Astrocyte of the spinal cord (primary cell): ENCODE measurements around the gene PLXNA2.

Source experiments
- DNase-seq: peaks from one replicate; pipeline ENCODE4 v3.0.0; 2011; ENCODE audit warnings: low read depth, low spot score
- H3K4me3 ChIP-seq: 2 replicates; pipeline ENCODE4 v1.5.1; 2011; ENCODE audit warnings: low read depth, mild to moderate bottlenecking, low read length, moderate library complexity
- in situ Hi-C: cut with HindIII; loops from 2 replicates; pipeline ENCODE4 v1.10.0; 2017; ENCODE audit warnings: low sequenced_read_pairs
- TF ChIP-seq, protein P1 (sequence below): IDR thresholded peaks from 2 replicates; pipeline ENCODE4 v1.5.1; 2012; ENCODE audit warnings: low read depth, mild to moderate bottlenecking, low read length, inconsistent platforms

PLXNA2 gene

DNA sequence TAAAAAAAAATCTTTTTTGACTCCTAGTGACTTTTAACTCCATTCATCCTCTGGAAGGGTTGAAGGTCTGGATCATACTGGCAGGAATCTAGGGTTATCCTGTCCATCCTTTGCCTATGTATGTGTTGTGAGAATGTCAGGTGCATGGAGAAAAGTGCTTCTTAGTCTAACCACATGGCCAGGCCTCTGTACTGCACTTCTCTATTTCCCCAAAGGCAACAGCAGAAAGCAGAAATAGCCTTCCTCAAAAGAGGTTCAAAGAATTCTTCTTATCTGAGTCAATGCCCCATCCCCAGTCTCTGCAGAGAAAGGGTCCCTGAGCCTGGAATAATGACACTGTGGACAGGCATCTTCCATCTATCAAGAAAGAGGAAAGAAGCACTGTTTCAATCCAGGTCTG is 247.5 kb downstream of the PLXNA2 start:
- in situ Hi-C loops: no loop called here
- TF ChIP-seq, protein P1, sequence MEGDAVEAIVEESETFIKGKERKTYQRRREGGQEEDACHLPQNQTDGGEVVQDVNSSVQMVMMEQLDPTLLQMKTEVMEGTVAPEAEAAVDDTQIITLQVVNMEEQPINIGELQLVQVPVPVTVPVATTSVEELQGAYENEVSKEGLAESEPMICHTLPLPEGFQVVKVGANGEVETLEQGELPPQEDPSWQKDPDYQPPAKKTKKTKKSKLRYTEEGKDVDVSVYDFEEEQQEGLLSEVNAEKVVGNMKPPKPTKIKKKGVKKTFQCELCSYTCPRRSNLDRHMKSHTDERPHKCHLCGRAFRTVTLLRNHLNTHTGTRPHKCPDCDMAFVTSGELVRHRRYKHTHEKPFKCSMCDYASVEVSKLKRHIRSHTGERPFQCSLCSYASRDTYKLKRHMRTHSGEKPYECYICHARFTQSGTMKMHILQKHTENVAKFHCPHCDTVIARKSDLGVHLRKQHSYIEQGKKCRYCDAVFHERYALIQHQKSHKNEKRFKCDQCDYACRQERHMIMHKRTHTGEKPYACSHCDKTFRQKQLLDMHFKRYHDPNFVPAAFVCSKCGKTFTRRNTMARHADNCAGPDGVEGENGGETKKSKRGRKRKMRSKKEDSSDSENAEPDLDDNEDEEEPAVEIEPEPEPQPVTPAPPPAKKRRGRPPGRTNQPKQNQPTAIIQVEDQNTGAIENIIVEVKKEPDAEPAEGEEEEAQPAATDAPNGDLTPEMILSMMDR: no peak
- no peak overlapping the region for H3K4me3 ChIP-seq
- no peak for DNase-seq

DNA sequence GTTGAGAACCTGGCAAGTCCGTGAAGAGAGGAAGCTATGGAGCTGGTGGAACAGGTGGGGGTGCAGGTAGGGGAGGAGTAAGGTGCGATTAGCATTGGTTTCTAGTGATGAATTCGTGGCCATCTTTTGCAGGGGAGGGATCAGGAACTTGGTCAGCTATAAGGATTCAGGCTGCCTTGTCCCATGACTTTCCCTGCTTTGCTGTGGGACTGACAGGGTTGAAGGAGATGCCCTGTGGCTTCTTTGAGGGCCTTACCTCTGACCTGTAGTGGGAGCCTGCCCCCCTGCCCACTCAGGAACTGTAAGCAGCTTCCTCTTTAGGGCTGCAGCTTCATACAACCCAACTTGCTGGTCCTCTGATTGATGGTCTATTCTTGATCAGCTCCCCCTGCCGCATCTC is 248.6 kb downstream of the PLXNA2 start:
- no peak for DNase-seq
- in situ Hi-C loops: no loop called here
- no peak overlapping the region for H3K4me3 ChIP-seq
- TF ChIP-seq, protein P1: no peak

DNA sequence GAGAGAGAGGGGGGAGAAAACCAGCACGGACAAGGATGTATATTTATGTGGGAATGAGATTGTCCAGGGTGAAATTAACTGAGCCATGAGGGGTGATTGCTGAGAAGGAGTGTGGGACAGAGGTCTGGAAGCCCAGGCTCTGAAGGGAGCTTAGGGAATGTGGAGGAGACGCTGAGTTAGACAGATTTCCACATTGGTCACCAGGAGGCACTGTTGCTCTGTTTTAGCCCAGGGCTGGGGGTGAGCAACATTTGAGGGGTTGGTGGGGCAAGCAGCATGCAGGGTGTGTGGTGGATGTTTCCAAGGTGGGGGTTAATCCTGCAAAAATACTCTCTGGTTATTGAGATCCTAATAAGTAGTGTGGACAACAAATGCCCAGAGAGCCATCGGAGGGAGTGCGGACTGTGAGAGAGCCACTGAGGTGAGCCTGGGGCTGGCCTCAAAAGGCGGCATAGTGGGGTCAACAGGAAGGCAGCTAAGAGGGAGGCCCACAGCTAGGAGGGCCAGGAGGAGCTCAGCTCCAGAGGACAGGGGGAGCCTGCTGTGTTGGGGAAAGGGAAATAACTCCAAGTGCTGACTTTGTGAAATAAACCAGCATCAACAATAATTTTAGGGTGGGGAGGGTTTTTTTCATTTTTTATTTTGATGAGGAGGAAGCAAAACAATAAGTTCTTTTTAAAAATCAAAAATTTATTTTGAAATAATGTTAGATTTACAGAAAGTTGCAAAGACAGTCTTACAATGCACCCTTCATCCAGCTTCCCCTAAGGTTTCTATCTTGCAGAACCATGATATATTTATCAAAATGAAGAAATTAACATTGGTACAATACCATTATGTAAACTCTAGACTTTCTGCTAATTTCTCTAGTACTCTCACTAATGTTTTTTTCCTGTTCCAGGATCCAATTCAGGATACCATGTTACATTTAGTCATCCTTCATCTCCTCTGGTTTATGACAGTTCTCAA is 250.4 kb downstream of the PLXNA2 start:
- TF ChIP-seq, protein P1: peak; percentile 46
- H3K4me3 ChIP-seq: no peak overlapping the region
- no peak for DNase-seq
- in situ Hi-C loops: no loop called here

DNA sequence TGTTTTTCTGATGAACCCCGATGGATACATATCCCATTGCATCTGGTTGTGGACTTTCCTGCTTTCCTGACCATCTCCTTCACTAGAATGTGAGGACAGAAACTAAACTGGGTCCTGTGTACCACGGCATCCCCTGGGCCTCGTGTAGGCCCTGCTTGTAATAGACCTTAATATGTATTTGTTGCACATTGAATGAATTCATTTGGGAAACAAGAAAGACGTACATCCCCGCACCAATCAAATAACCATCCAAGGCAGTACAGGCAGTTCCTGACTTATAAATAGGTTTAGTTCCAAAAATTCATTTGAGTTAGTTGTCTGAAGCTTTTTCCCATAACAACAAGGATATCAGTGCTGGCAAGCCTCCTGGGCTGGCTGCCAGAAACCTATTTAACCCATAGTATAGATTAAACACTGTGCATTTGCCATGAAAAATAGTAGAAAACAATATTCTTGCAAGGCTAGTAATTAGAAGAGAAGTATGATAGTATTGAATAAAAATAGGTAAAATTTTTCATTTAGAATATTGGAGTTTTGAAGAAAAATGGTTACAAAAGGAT is 251.4 kb downstream of the PLXNA2 start:
- in situ Hi-C loops: no loop called here

DNA sequence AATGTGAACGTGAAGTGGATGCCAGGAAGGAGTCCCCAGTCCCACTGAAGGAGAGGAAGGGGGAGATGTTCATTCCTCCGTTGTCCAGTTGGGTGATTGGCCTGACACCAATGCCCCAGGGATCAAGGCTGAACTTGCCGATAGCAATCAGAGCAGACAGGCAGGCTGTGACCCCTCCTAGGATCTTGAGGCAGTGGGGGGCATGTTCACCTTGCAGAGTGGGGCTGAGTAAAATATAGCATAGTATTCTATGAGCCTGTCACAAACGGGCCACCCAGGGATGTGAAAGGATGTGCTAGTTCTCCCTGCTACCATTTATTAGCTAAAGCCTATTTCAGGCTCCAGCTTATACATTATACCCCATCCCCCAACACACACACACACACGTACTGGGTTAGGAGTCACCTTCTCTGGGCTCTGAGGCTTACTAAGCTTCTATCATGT is 252.6 kb downstream of the PLXNA2 start:
- in situ Hi-C loops: no loop called here
- TF ChIP-seq, protein P1: no peak
- no peak overlapping the region for H3K4me3 ChIP-seq
- no peak for DNase-seq

More for the DNA sequence above, 251.4 kb downstream of the PLXNA2 start:
- TF ChIP-seq, protein P1: no peak
- no peak for DNase-seq
- H3K4me3 ChIP-seq: no peak overlapping the region

DNA sequence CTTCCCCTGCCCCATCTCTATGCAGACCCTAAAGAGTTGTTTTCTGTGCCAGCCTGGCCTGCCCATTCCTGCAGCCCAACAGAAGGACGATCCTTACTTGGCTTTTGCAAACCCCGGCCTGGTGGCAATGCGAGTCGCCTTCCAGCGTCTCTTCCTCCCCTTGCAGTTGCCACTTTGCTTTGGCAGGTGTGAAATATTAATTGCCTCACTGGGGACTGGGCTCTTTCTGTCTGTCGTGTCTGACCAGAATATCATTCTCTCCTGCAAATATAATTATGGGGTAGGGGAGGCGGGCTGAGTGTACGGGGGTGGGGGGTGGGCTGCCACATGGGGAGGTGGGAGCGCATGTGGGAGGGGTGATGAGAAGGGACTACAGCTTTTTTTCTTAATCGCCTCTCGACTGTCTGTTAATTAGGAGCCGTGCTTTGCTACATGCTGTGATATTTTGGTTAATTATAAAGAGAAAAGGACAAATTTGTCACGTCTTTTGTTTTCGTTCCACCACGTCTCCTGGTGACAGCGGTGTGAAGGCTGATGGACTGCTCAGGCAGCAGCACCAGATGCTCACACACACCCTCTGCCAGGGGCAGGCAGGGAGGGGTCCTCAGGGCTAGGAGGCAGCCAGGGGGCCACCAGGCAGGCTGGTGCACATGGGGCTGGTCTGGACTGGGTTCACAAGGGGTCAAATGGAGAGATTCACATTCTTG is 253.2 kb downstream of the PLXNA2 start:
- TF ChIP-seq, protein P1: no peak
- DNase-seq: no peak
- in situ Hi-C loops: no loop called here
- no peak overlapping the region for H3K4me3 ChIP-seq
